SJSA1 (cell line): ENCODE data around the gene EPSTI1. TPM values are rescaled to one million over a fixed set of nuclear protein-coding genes. Genes with fewer than 3 reads are reported as not detected.
A peak's percentile ranks its signal among the peaks of the same experiment; 100 is the strongest.
"Not testable (repeated sequence)": the region's sequence is repeated elsewhere in the genome, so short reads cannot be mapped to it uniquely, and the experiment has no call there.

Source experiments
- DNase-seq, 2 experiments: peaks; one replicate each; pipeline ENCODE4 v3.0.0-alpha.2; 2015 to 2020; ENCODE audit warnings: low spot score in 2 of 2, low read depth in 1 of 2
- H3K27ac ChIP-seq: fragments of 250-450 bp; sonication (Bioruptor Pico); 2 replicates; pipeline ENCODE4 v1.5.1; 2020; ENCODE audit warnings: mild to moderate bottlenecking, moderate library complexity
- H3K27me3 ChIP-seq: fragments of 250-450 bp; sonication (Bioruptor Pico); replicated peaks from 2 replicates; pipeline ENCODE4 v1.5.1; 2020; ENCODE audit warnings: mild to moderate bottlenecking, moderate library complexity
- H3K36me3 ChIP-seq: fragments of 250-450 bp; sonication (Bioruptor Pico); 2 replicates; pipeline ENCODE4 v1.5.1; 2020; ENCODE audit warnings: mild to moderate bottlenecking
- H3K4me1 ChIP-seq: fragments of 250-450 bp; sonication (Bioruptor Pico); replicated peaks from 2 replicates; pipeline ENCODE4 v1.6.1; 2021; ENCODE audit warnings: mild to moderate bottlenecking
- H3K4me3 ChIP-seq: fragments of 250-450 bp; sonication (Bioruptor Pico); 2 replicates; pipeline ENCODE4 v1.5.1; 2020; ENCODE audit warnings: mild to moderate bottlenecking
- H3K9me3 ChIP-seq: fragments of 250-450 bp; sonication (Bioruptor Pico); replicated peaks from 2 replicates; pipeline ENCODE4 v1.5.1; 2020; ENCODE audit warnings: mild to moderate bottlenecking
- total RNA-seq: library from RNA; depleted of rRNA; stranded (reverse); fragments of >200 nt; shearing (Covaris generic); gene quantifications from 2 replicates; pipeline ENCODE4 v1.2.3, GENCODE V29; 2014; rRNA removed

Gene EPSTI1
- total RNA-seq, 1 experiment from 2014 or later = 21.3 TPM

- not testable (repeated sequence) for H3K27ac ChIP-seq, DNase-seq, H3K9me3 ChIP-seq, H3K4me3 ChIP-seq, H3K36me3 ChIP-seq, H3K4me1 ChIP-seq, H3K27me3 ChIP-seq
These were observed 129.7 kb downstream of the EPSTI1 start for GRCh38 chr13:42862370-42862769.

DNA sequence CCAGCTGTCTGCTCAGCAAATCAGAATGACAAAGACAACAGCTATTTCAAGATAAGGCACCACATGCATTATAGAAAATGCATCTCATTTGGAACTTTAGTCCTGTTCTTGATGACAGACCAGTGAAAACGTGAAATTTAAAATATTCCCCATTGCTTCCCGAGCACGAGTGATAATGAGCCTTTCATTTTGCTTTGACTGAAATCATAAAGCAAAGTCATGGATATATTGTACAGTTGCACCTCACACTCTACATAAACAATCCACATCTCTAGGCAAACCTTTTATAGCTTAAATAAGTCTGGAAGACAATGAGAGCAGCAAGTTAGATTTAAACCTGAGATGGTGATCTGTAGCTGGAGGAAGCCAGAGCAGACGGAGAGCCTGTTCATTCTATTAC, 131.6 kb downstream of the EPSTI1 start:
- DNase-seq = no peak
- no peak overlapping the region for H3K27ac ChIP-seq
- no peak overlapping the region for H3K4me3 ChIP-seq
- no peaks in the 10 kb centered on the region for H3K36me3 ChIP-seq
- H3K4me1 ChIP-seq = no peaks in the 10 kb centered on the region
- no peaks in the 10 kb centered on the region for H3K9me3 ChIP-seq
- no peaks in the 10 kb centered on the region for H3K27me3 ChIP-seq

DNA sequence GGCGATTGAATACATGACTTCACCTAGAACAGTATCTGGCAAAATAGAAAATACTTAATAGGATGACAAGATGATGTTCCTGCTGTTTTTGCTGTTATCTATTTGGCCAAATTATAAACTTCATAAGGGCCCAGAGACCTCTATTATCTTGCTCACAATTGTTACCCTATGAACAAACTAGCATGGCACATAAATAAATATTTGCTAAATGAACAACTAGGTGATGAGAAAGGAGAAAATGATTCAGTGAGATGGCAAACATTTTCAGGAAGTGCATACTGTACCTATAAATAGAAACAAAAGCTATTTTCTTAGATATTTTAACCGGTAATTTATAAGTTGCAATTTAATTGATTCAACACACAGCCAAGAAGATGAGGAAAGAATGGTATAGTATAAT, 132.3 kb downstream of the EPSTI1 start:
- H3K9me3 ChIP-seq = no peaks in the 10 kb centered on the region
- H3K27ac ChIP-seq = no peak overlapping the region
- no peaks in the 10 kb centered on the region for H3K36me3 ChIP-seq
- H3K4me1 ChIP-seq = no peaks in the 10 kb centered on the region
- no peak for DNase-seq
- H3K4me3 ChIP-seq = no peak overlapping the region
- H3K27me3 ChIP-seq = no peaks in the 10 kb centered on the region

DNA sequence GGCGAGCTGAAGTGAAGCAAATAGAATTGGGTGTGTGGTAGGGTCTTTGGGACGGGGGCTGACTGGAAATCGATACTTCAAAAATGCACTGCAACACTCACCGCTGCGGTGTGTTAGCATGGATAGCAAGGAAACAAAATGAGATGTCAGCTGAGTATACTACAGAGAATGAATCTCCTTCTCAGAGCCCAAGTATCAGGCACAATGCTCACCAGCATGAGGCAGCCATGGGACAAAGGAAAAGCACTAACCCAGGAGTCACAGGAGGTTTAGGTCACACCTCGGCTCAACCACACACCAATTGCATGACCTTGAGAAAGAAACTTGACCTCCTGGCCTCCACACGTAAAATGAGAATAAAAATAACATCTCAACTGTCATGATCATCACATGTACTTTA, 136.6 kb downstream of the EPSTI1 start:
- H3K4me3 ChIP-seq = no peak overlapping the region
- H3K27me3 ChIP-seq = no peaks in the 10 kb centered on the region
- no peaks in the 10 kb centered on the region for H3K4me1 ChIP-seq
- no peaks in the 10 kb centered on the region for H3K36me3 ChIP-seq
- no peak for DNase-seq
- no peaks in the 10 kb centered on the region for H3K9me3 ChIP-seq
- H3K27ac ChIP-seq = no peak overlapping the region

DNA sequence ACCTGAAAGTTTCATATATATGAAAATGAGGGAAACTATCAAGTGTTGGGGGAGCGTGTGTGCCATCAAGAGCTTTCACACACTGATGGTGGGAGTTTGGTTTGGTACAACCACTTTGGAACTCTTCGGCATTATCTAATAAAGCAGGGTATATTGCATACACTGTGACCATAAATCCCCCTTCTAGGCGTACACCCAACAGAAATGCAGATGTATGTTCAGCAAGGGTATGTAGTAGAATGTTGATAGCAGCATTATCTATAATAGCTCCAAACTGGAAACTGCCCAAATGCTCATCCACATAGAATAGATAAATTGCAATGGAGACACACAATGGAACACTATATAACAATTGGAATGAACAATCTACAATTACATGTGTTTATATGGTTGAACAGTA, 139.9 kb downstream of the EPSTI1 start:
- Histone ChIP-seq H3K4me3 (no peak overlapping the region), H3K27ac (no peak overlapping the region), H3K9me3 (no peaks in the 10 kb centered on the region), H3K36me3 (no peaks in the 10 kb centered on the region), H3K4me1 (peaks cover 7% of the 10 kb centered on the region), H3K27me3 (no peaks in the 10 kb centered on the region)
- no peak for DNase-seq

DNA sequence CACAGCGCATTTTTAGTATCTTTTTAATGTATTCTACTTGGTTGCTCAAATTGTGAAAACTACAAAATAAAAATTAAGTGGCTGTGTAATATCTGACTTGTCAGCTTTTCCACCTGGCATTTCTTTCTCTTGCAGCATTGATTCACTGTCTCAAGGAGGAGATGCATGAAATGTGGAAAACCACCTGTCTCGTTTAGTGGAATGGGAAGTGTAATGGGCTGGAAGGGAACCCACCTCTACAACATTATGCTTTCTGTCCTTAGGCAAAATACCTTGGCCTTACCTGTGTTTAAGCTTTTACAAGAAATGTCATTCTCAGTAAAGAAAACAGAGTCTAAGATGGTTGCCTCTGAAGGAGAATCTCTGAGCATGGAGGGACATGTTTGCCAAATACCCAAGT, 142.8 kb downstream of the EPSTI1 start:
- H3K36me3 ChIP-seq = no peaks in the 10 kb centered on the region
- no peak overlapping the region for H3K27ac ChIP-seq
- DNase-seq = no peak
- no peaks in the 10 kb centered on the region for H3K9me3 ChIP-seq
- H3K4me1 ChIP-seq = peaks cover 7% of the 10 kb centered on the region
- no peaks in the 10 kb centered on the region for H3K27me3 ChIP-seq
- H3K4me3 ChIP-seq = no peak overlapping the region

- Histone ChIP-seq H3K27ac (0 out of 2 replicates have a peak overlapping the region, but pooled peaks have one; percentile 2), H3K27me3 (no peaks in the 10 kb centered on the region), H3K4me1 (peaks cover 7% of the 10 kb centered on the region), H3K9me3 (no peaks in the 10 kb centered on the region), H3K4me3 (no peak overlapping the region), H3K36me3 (no peaks in the 10 kb centered on the region)
- no peak for DNase-seq
These were observed 144.0 kb downstream of the EPSTI1 start for GRCh38 chr13:42847891-42848663.

- Histone ChIP-seq H3K4me1 (peaks cover 24% of the 10 kb centered on the region), H3K9me3 (no peaks in the 10 kb centered on the region), H3K27ac (peak overlapping the region; percentile 66), H3K4me3 (no peak overlapping the region), H3K36me3 (no peaks in the 10 kb centered on the region), H3K27me3 (no peaks in the 10 kb centered on the region)
- no peak for DNase-seq
These were observed 154.9 kb downstream of the EPSTI1 start for GRCh38 chr13:42836930-42837690.

Other genes with a start within 250 kb of the EPSTI1 start
- 1.4 TPM in 1 of 2 replicates, not detected in the other for gene FAM216B, start 210.7 kb downstream of the EPSTI1 start, total RNA-seq
- gene DNAJC15, start 31.3 kb upstream of the EPSTI1 start, total RNA-seq = 20.7 and 25.2 TPM in 2 replicates